AG04450 (cell line): ENCODE results near the gene SUPT20HL2. TPM values are rescaled to one million over a fixed set of nuclear protein-coding genes. Genes with fewer than 3 reads are reported as not detected.

ENCODE experiments used
- CTCF ChIA-PET: fragments of 300-600, 350-600 bp; formaldehyde crosslinking; extraction: SDS; loops from one replicate; lab custom pipeline; 2022; ENCODE audit warnings: antibody characterized with exemption, inconsistent platforms; lab: Charles Lee
- POLR2A ChIA-PET: fragments of 350-600 bp; formaldehyde crosslinking; extraction: SDS; loops from one replicate; lab custom pipeline; 2021; ENCODE audit warnings: antibody characterized with exemption, inconsistent platforms; lab: Yijun Ruan, JAX
- DNase-seq: peaks from one replicate; pipeline ENCODE4 v3.0.0-alpha.2; 2011; ENCODE audit warnings: low read depth, low spot score
- H3K27ac ChIP-seq: one replicate; pipeline ENCODE4 v1.5.1; 2012; ENCODE audit warnings: low read depth, low read length, control low read depth
- H3K27me3 ChIP-seq: one replicate; pipeline ENCODE4 v1.6.0; 2012; ENCODE audit warnings: low read length; ENCODE audit not compliant: control insufficient read depth, insufficient read depth
- H3K4me3 ChIP-seq: 2 replicates; pipeline ENCODE4 v1.5.1; 2011; ENCODE audit warnings: mild to moderate bottlenecking, low read depth, low read length, control low read depth
- H3K9me3 ChIP-seq: 2 replicates; pipeline ENCODE4 v1.5.1; 2012; ENCODE audit warnings: low read length; ENCODE audit not compliant: control insufficient read depth, insufficient read depth
- CTCF ChIP-seq: IDR thresholded peaks from 2 replicates; pipeline ENCODE4 v1.5.1; 2011; ENCODE audit warnings: low read depth, low read length, control low read depth, inconsistent platforms
- polyA plus RNA-seq: library from polyadenylated mRNA; depleted of rRNA; stranded (reverse); fragments of >200 nt; gene quantifications from 2 replicates; pipeline ENCODE4 v1.2.3, GENCODE V29; 2011

The SUPT20HL2 gene
- polyA plus RNA-seq, 1 experiment: not detected

GRCh38 chrX:24339911-24340310 lies 26.0 kb upstream of the SUPT20HL2 start:
- Histone ChIP-seq H3K9me3 (no peaks in the 10 kb centered on the region), H3K27me3 (no peaks in the 10 kb centered on the region), H3K4me3 (no peak overlapping the region), H3K27ac (no peak overlapping the region)
- ChIA-PET POLR2A (no interaction called here), CTCF (no interaction called here)
- TF ChIP-seq CTCF: no peak
- no peak for DNase-seq

- H3K4me3 ChIP-seq: no peak overlapping the region
- no peaks in the 10 kb centered on the region for H3K27me3 ChIP-seq
- ChIA-PET POLR2A (no interaction called here), CTCF (interaction anchor here (1.1 to 1.5 kb wide), 2 partner anchors 36 to 76 kb away, joined by 3 to 5 read pairs; no protein-coding TSS in a partner anchor)
- TF ChIP-seq CTCF: no peak
- DNase-seq: no peak
- H3K27ac ChIP-seq: no peak overlapping the region
- no peaks in the 10 kb centered on the region for H3K9me3 ChIP-seq
These were observed 22.0 kb upstream of the SUPT20HL2 start for GRCh38 chrX:24335871-24336270.

DNA sequence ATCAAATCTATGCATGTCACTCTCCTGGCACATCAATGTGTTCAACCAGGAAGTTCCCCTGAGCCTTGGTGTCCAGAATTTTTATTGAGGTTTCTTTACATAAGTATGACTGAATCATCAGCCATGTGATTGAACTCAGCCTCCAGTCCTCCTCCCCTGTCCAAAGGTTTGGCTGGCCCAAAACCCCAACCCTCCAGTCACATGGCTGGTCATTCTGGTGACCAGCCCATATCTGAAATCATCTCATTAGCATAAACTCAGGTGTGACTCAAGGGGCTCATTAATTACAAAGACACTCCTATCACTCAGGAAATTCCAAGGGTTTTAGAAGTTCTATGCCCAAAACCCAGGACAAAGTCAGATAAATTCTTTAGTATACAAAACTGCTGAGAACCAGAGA lies 20.6 kb upstream of the SUPT20HL2 start:
- no peaks in the 10 kb centered on the region for H3K27me3 ChIP-seq
- no peak overlapping the region for H3K4me3 ChIP-seq
- ChIA-PET POLR2A (no interaction called here), CTCF (no interaction called here)
- no peak for TF ChIP-seq CTCF
- no peaks in the 10 kb centered on the region for H3K9me3 ChIP-seq
- H3K27ac ChIP-seq: no peak overlapping the region
- DNase-seq: no peak

DNA sequence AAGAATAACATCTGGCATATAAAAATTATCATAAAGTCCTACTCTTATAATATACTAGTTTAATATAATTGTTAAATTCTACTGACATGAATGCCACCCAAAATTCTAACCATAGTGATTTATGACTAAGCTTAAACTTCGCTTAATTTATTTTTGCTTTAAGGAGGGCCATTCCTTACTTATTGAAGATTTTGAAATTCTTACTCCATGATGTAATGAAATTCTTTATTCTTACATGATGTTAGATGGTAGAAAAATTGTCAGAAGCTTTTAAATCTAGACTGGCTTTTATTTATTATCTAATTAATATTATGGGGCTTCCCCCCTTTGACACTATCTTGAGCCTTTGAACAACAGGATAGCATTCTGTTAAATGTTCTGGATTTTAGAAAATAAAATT lies 19.5 kb upstream of the SUPT20HL2 start:
- CTCF ChIA-PET: interaction anchor here (1.0 kb wide), 1 partner anchor 38 kb away, joined by 4 read pairs; no protein-coding TSS in a partner anchor
- H3K27ac ChIP-seq: no peak overlapping the region
- no peak for DNase-seq

DNA sequence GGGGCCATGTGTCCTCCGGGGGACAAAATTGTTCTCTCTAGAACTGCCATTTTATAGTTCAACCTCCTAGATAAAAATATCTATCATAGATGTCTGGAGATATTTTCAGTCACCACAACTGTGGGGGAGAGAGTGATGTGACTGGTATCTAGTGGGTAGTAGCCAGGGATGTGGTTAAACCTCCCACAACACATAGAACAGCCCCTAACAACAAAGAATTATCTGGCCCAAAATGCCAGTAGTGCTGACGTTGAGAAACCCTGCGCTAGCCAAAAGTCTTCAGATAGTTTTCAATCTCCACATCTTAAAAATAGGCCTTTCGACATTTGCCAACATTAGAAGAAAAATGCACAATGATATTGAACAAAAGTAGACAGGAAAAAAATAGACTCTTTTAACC lies 19.0 kb upstream of the SUPT20HL2 start:
- CTCF ChIA-PET: interaction anchor here (1.0 kb wide), 1 partner anchor 39 kb away, joined by 4 read pairs; no protein-coding TSS in a partner anchor
- POLR2A ChIA-PET: no interaction called here
- no peak for DNase-seq
- TF ChIP-seq CTCF: no peak
- Histone ChIP-seq H3K9me3 (no peaks in the 10 kb centered on the region), H3K27ac (no peak overlapping the region), H3K27me3 (no peaks in the 10 kb centered on the region), H3K4me3 (no peak overlapping the region)

More for the DNA sequence above, 19.5 kb upstream of the SUPT20HL2 start:
- no peak for TF ChIP-seq CTCF
- no peaks in the 10 kb centered on the region for H3K9me3 ChIP-seq
- no peak overlapping the region for H3K4me3 ChIP-seq
- H3K27me3 ChIP-seq: no peaks in the 10 kb centered on the region
- POLR2A ChIA-PET: no interaction called here
